MM.1S (cell line): ENCODE results near the gene C10orf90.

Experiments
- DNase-seq: peaks from one replicate; pipeline ENCODE4 v3.0.0-alpha.2; 2015
- H2AFZ ChIP-seq: fragments of 300-600 bp; sonication (generic); 2 replicates; pipeline ENCODE4 v1.6.0; 2016; ENCODE audit warnings: antibody characterized with exemption, low read length
- H3F3A ChIP-seq: fragments of 300-600 bp; sonication (generic); 2 replicates; pipeline ENCODE4 v1.6.1; 2016; ENCODE audit warnings: mild to moderate bottlenecking, antibody characterized with exemption, low read length, moderate library complexity, mixed read lengths; ENCODE audit not compliant: insufficient read depth
- H3K27ac ChIP-seq: fragments of 300-600 bp; sonication (generic); 2 replicates; pipeline ENCODE4 v1.5.1; 2016; ENCODE audit warnings: mild to moderate bottlenecking, low read length
- H3K27me3 ChIP-seq: fragments of 300-600 bp; sonication (generic); replicated peaks from 2 replicates; pipeline ENCODE4 v1.6.0; 2016; ENCODE audit warnings: low read length; ENCODE audit not compliant: insufficient read depth
- H3K36me3 ChIP-seq: fragments of 300-600 bp; sonication (generic); replicated peaks from 2 replicates; pipeline ENCODE4 v1.6.1; 2016; ENCODE audit warnings: mild to moderate bottlenecking, low read length, mixed read lengths; ENCODE audit not compliant: insufficient read depth
- H3K4me1 ChIP-seq: fragments of 300-600 bp; sonication (generic); 2 replicates; pipeline ENCODE4 v1.6.1; 2016; ENCODE audit warnings: low read length, mixed read lengths
- H3K4me2 ChIP-seq: fragments of 300-600 bp; sonication (generic); 2 replicates; pipeline ENCODE4 v1.6.0; 2016; ENCODE audit warnings: low read depth, low read length
- H3K4me3 ChIP-seq: fragments of 300-600 bp; sonication (generic); 2 replicates; pipeline ENCODE4 v1.5.1; 2016; ENCODE audit warnings: low read length, mixed read lengths
- H3K79me2 ChIP-seq: fragments of 300-600 bp; sonication (generic); 2 replicates; pipeline ENCODE4 v1.6.1; 2016; ENCODE audit warnings: mixed run types, low read length, mixed read lengths
- H3K9ac ChIP-seq: fragments of 300-600 bp; sonication (generic); 2 replicates; pipeline ENCODE4 v1.6.1; 2016; ENCODE audit warnings: low read length, mixed read lengths
- H3K9me2 ChIP-seq: fragments of 300-600 bp; sonication (generic); replicated peaks from 2 replicates; pipeline ENCODE4 v1.6.1; 2016; ENCODE audit warnings: mild to moderate bottlenecking, low read length, mixed read lengths; ENCODE audit not compliant: insufficient read depth
- H3K9me3 ChIP-seq: fragments of 300-600 bp; sonication (generic); replicated peaks from 2 replicates; pipeline ENCODE4 v1.6.1; 2016; ENCODE audit warnings: mild to moderate bottlenecking, low read length, mixed read lengths; ENCODE audit not compliant: insufficient read depth
- H4K20me1 ChIP-seq: fragments of 300-600 bp; sonication (generic); 2 replicates; pipeline ENCODE4 v1.6.1; 2016; ENCODE audit warnings: mild to moderate bottlenecking, low read length, moderate library complexity, mixed read lengths; ENCODE audit not compliant: insufficient read depth
- EZH2 ChIP-seq: fragments of 300-600 bp; sonication (generic); optimal IDR thresholded peaks from 2 replicates; pipeline ENCODE3; 2017; ENCODE audit warnings: low read depth, mild to moderate bottlenecking, antibody characterized with exemption, low read length, mixed read lengths
- EZH2phosphoT487 ChIP-seq: fragments of 300-600 bp; sonication (generic); IDR thresholded peaks from 2 replicates; pipeline ENCODE4 v1.6.1; 2018; ENCODE audit warnings: antibody characterized with exemption, low read length
- TF ChIP-seq, protein P1 (sequence below): fragments of 300-600 bp; sonication (generic); IDR thresholded peaks from 2 replicates; pipeline ENCODE4 v1.5.1; 2016; ENCODE audit warnings: antibody characterized with exemption, low read length, mixed read lengths

The C10orf90 gene

GRCh38 chr10:126394948-126395347 lies 275.5 kb downstream of the C10orf90 start:
- Histone ChIP-seq H3K4me3 (no peak overlapping the region), H3K9me3 (no peaks in the 10 kb centered on the region), H3K36me3 (no peaks in the 10 kb centered on the region), H4K20me1 (no peaks in the 10 kb centered on the region), H3K9me2 (no peaks in the 10 kb centered on the region), H3K4me2 (no peak overlapping the region), H3K27me3 (no peaks in the 10 kb centered on the region; the same call in 1 of the 2 replicates), H3K79me2 (no peaks in the 10 kb centered on the region), H3K4me1 (no peaks in the 10 kb centered on the region), H3K9ac (no peak overlapping the region), H3F3A (no peaks in the 10 kb centered on the region), H3K27ac (no peak overlapping the region), H2AFZ (no peak overlapping the region)
- TF ChIP-seq, protein P1, sequence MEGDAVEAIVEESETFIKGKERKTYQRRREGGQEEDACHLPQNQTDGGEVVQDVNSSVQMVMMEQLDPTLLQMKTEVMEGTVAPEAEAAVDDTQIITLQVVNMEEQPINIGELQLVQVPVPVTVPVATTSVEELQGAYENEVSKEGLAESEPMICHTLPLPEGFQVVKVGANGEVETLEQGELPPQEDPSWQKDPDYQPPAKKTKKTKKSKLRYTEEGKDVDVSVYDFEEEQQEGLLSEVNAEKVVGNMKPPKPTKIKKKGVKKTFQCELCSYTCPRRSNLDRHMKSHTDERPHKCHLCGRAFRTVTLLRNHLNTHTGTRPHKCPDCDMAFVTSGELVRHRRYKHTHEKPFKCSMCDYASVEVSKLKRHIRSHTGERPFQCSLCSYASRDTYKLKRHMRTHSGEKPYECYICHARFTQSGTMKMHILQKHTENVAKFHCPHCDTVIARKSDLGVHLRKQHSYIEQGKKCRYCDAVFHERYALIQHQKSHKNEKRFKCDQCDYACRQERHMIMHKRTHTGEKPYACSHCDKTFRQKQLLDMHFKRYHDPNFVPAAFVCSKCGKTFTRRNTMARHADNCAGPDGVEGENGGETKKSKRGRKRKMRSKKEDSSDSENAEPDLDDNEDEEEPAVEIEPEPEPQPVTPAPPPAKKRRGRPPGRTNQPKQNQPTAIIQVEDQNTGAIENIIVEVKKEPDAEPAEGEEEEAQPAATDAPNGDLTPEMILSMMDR = no peak
- TF ChIP-seq EZH2 (no peak), EZH2phosphoT487 (no peak)
- DNase-seq = no peak

DNA sequence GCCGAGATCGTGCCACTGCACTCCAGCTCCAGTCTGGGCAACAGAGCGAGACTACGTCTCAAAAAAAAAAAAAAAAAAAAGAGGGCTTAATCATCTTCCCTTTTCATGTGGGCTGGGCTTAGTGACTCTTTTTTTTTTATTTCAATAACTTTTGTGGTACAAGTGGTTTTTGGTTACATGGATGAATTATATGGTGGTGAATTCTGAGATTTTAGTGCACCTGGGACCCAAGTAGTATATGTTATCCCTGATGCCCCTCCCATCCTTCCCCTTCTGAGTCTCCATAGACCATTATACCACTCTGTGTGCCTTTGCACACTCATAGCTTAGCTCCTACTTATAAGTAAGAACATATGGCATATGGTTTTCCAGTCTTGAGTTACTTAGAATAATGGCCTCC lies 277.4 kb downstream of the C10orf90 start:
- no peaks in the 10 kb centered on the region for H3K9me3 ChIP-seq
- no peaks in the 10 kb centered on the region for H4K20me1 ChIP-seq
- DNase-seq = no peak
- H3K27ac ChIP-seq = no peak overlapping the region
- no peaks in the 10 kb centered on the region for H3K79me2 ChIP-seq
- H3K9ac ChIP-seq = no peak overlapping the region
- H3K27me3 ChIP-seq = no peaks in the 10 kb centered on the region; the same call in 1 of the 2 replicates
- H3K9me2 ChIP-seq = no peaks in the 10 kb centered on the region
- H3F3A ChIP-seq = no peaks in the 10 kb centered on the region
- H3K4me2 ChIP-seq = no peak overlapping the region
- no peaks in the 10 kb centered on the region for H3K4me1 ChIP-seq
- no peak overlapping the region for H3K4me3 ChIP-seq
- H3K36me3 ChIP-seq = no peaks in the 10 kb centered on the region
- no peak overlapping the region for H2AFZ ChIP-seq
- TF ChIP-seq EZH2 (no peak), EZH2phosphoT487 (no peak)
- TF ChIP-seq, protein P1 = no peak

DNA sequence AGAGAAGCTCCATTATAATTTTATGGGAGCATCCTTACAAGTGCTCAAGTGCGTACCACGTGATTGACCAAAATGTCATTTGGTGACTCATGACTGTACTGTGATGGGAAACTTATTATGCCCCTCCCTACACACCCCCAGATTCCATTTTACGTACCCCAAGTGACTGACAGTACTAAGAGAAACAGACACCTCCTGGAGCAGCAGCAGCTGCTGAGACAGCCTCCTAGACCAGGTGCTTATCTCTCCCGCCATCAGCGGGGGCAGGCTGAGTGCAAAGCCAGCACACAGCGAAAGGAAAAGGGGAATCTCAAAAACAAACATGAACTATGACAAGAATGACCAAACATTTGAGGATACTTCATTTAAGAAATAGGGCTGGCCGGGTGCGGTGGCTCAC lies 278.0 kb downstream of the C10orf90 start:
- Histone ChIP-seq H3K9me3 (no peaks in the 10 kb centered on the region), H3K27ac (no peak overlapping the region), H3K4me2 (no peak overlapping the region), H3K9me2 (no peaks in the 10 kb centered on the region), H3K79me2 (no peaks in the 10 kb centered on the region), H3K4me3 (no peak overlapping the region), H2AFZ (no peak overlapping the region), H3F3A (no peaks in the 10 kb centered on the region), H3K4me1 (no peaks in the 10 kb centered on the region), H3K36me3 (no peaks in the 10 kb centered on the region), H3K27me3 (no peaks in the 10 kb centered on the region; the same call in 1 of the 2 replicates), H3K9ac (no peak overlapping the region), H4K20me1 (no peaks in the 10 kb centered on the region)
- no peak for DNase-seq
- TF ChIP-seq, protein P1 = no peak
- TF ChIP-seq EZH2phosphoT487 (no peak), EZH2 (no peak)
